ENCODE data around the gene TOB1. TPM values are rescaled to one million over a fixed set of nuclear protein-coding genes. Genes with fewer than 3 reads are reported as not detected.

TOB1 gene
- total and polyA plus RNA-seq, 12 donors, result 15.6 to 134 (median 97.8) TPM

DNA sequence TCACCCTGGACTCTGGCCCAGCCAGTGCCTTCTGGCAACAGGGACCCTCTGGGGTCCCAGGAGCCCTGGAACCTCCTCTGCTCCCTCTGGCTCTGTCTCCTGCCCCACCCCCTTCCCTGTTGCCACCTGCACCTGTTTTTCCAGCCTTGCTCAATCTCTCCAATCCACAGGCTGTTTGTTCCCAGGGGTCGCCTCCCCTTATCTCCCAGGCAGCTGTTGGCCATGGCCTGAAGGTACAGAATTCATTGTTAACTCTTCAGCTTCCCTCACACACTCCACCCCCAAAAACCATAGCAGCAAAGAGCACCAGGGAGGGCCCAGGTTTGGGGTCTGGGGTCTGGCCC lies 39.3 kb upstream of the TOB1 start:
- DNase-seq (no peak), ATAC-seq (no peak)
- Histone ChIP-seq H3K27me3 (no peaks in the 10 kb centered on the region), H3K9me3 (no peaks in the 10 kb centered on the region), H3K36me3 (no peaks in the 10 kb centered on the region), H3K4me1 (peaks cover 8 to 50% (median 26%) of the 10 kb centered on the region in 9 donors), H3K27ac (peak overlapping the region; percentile 61 to 91 (median 86)), H3K4me3 (no peak overlapping the region)
- TF ChIP-seq, protein P1, sequence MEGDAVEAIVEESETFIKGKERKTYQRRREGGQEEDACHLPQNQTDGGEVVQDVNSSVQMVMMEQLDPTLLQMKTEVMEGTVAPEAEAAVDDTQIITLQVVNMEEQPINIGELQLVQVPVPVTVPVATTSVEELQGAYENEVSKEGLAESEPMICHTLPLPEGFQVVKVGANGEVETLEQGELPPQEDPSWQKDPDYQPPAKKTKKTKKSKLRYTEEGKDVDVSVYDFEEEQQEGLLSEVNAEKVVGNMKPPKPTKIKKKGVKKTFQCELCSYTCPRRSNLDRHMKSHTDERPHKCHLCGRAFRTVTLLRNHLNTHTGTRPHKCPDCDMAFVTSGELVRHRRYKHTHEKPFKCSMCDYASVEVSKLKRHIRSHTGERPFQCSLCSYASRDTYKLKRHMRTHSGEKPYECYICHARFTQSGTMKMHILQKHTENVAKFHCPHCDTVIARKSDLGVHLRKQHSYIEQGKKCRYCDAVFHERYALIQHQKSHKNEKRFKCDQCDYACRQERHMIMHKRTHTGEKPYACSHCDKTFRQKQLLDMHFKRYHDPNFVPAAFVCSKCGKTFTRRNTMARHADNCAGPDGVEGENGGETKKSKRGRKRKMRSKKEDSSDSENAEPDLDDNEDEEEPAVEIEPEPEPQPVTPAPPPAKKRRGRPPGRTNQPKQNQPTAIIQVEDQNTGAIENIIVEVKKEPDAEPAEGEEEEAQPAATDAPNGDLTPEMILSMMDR (IDR thresholded peaks at IDR 0.05), result no peak
- 31 to 59% methylated on average over 1 of the region's 1 CpG for WGBS, 2 donors
- intact Hi-C loops (cut with DNase I), result loop anchor here in 1 of 10 donors (2.0 kb wide), 1 partner anchor 39 kb away; the partner anchor contains the start of gene TOB1

DNA sequence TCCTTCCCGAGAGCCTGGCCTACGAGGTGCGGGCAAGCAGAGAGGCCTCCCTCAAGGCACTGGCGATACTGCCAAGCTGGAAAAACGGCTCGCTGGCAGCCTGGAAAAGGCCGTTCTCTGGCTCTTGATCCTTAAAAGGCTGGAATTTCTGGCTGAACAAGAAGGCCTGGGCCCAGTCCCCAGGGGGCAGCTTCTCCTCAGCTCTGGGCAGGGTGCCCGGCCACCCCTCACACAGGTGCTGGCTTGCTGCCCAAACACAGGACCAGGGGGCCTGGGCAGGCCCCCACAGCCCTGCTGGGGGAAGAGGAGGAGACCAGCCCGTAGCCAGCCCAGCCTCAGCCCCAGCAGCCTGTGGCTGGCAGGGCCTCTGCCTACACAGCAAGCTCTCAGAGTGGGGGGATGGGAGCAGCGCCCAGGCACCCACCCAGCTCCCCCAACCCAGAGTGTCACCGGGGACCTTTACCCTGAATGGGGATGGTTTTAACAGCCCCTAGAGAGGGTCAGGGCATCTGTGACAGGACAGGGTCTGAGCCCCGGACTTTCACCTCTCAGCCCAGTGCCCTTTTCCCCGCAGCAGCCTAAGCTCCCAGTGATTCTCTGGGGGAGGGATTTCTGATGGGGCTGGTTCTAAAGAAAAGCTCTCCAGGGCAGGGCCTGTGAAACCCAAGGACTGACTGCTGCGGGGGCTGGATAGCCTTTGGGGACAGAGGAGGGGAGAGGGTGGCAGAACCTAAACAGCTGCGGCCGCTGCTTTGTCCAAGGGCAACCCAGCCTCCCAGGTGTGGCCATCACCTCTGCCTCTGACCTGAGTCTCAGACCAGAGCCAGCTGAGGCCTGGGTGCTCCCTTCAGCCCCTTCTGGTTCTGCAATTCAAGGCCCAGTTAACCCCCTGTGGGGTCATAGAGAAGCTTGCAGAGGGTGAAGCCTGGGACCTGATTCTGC lies 38.6 kb upstream of the TOB1 start:
- Histone ChIP-seq H3K27ac (peak overlapping the region; percentile 61 to 91 (median 86)), H3K4me3 (no peak overlapping the region), H3K4me1 (peaks cover 8 to 46% (median 26%) of the 10 kb centered on the region in 9 donors), H3K27me3 (no peaks in the 10 kb centered on the region), H3K9me3 (no peaks in the 10 kb centered on the region), H3K36me3 (no peaks in the 10 kb centered on the region)
- ATAC-seq (peak; percentile 45 to 78 (median 70)), DNase-seq (peak in 1 of 2 donors; percentile 53)
- intact Hi-C loops (cut with DNase I), result loop anchor here in 2 of 10 donors (2.0 to 5.0 kb wide), 2 partner anchors 37 to 38 kb away; partner anchors contain the start of gene TOB1 (in 2 of the 2)
- TF ChIP-seq, protein P1 (IDR thresholded peaks at IDR 0.05), result no peak
- WGBS, 2 donors, result 43 to 57% methylated on average over 16 of the region's 16 CpGs

DNA sequence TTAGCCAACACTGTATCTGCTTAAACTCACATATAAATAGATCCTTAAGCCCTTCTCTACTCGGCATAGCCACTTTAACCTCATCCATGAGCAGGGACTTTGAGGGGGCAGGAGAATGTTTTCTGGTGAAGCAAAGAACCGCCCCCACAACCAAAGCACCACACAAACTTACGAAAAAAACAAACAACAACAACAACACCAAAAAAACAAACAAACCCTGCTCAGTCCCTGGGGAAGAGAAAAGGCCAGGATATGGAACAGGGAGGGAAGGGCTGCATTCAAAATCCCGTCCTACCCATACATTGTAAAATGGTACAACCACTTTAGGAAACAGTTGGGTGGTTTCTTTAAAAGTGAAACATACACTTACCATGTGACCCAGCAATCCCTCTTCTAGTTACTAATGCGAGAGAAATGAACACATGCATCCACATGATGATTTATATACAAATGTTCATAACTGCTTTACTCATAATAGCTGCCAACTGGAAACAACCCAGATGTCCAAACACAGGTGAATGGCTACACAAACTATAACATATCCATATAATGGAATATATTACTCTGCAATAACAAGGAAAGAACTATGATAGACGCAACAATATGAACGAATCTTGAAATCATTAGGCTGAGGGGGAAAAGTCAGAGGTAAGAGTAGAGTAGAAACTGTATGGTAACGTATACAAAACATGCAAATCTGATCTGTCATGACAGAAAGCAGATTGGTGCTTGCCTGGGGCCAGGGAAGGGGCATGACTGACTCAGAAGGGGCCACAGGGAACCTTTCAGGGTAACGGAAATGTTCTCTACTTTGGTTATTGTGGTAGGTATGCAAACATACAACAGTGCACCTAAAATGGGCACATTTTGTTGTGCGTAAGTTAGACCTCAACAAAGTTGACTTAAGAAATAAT lies 37.7 kb upstream of the TOB1 start:
- intact Hi-C loops (cut with DNase I), result loop anchor here in 2 of 10 donors (2.0 to 5.0 kb wide), 2 partner anchors 37 kb away; partner anchors contain the start of gene TOB1 (in 2 of the 2)
- H3K36me3 ChIP-seq, result no peaks in the 10 kb centered on the region
- TF ChIP-seq, protein P1 (IDR thresholded peaks at IDR 0.05), result no peak
- no peaks in the 10 kb centered on the region for H3K27me3 ChIP-seq
- no peak overlapping the region for H3K4me3 ChIP-seq
- peak in 2 of 8 donors; percentile 3 for ATAC-seq
- no peak for DNase-seq
- H3K9me3 ChIP-seq, result no peaks in the 10 kb centered on the region
- H3K4me1 ChIP-seq, result peaks cover 8 to 37% (median 19%) of the 10 kb centered on the region in 9 donors
- WGBS, 2 donors, result 74 to 79% methylated on average over 10 of the region's 10 CpGs
- peak overlapping the region; percentile 61 to 91 (median 86) for H3K27ac ChIP-seq

All from heart right ventricle (tissue), 16 donors.